Thoracic aorta (tissue), 2 donors: ENCODE measurements around the gene MNAT1. TPM values are rescaled to one million over a fixed set of nuclear protein-coding genes. Genes with fewer than 3 reads are reported as not detected.

Experiments used
- ATAC-seq: fragments of 150-250 bp; one replicate; pipeline ENCODE4 v1.8.0; 2017; ENCODE audit warnings: low read depth; ENCODE audit not compliant: insufficient number of reproducible peaks, low FRiP score
- DNase-seq: peaks from one replicate; pipeline ENCODE4 v3.0.0-alpha.2; 2020; ENCODE audit warnings: low spot score
- H3K27ac ChIP-seq, 2 donors: fragments of 200-600 bp; sonication (generic); 1 replicate in 1 of 2; 2 replicates in 1 of 2; pipeline ENCODE4 v1.5.1; 2016; ENCODE audit warnings: mild to moderate bottlenecking in 2 of 2, moderate library complexity in 2 of 2
- H3K27me3 ChIP-seq: fragments of 200-600 bp; sonication (generic); replicated peaks from 2 replicates; pipeline ENCODE4 v1.6.0; 2016; ENCODE audit warnings: mild to moderate bottlenecking; ENCODE audit not compliant: insufficient read depth
- H3K36me3 ChIP-seq: fragments of 200-600 bp; sonication (generic); one replicate; pipeline ENCODE4 v1.5.1; 2016
- H3K4me1 ChIP-seq, 2 donors: fragments of 200-600 bp; sonication (generic); 1 replicate in 1 of 2; 2 replicates in 1 of 2; pipeline versions ENCODE4 v1.5.1 to v1.6.0; 2016; ENCODE audit warnings: low read depth in 2 of 2, mild to moderate bottlenecking in 1 of 2; ENCODE audit not compliant: control insufficient read depth in 1 of 2
- H3K4me3 ChIP-seq: fragments of 200-600 bp; sonication (generic); 2 replicates; pipeline ENCODE4 v1.5.1; 2016; ENCODE audit warnings: mild to moderate bottlenecking
- H3K9me3 ChIP-seq: fragments of 200-600 bp; sonication (generic); 2 replicates; pipeline ENCODE4 v1.5.1; 2016
- total RNA-seq, 2 donors: library from RNA; depleted of rRNA; stranded (reverse); fragments of >200 nt; gene quantifications; one replicate each; pipeline versions ENCODE4 v1.1.0 to v1.2.3, GENCODE V29; 2016
- TF ChIP-seq, protein P1 (sequence below): fragments of 200-600 bp; sonication (generic); IDR thresholded peaks from one replicate; pipeline ENCODE4 v1.5.1; 2019; ENCODE audit warnings: antibody characterized with exemption

MNAT1 gene
- total RNA-seq, 2 donors from 2014 or later = 32.4 to 52.3 TPM

DNA sequence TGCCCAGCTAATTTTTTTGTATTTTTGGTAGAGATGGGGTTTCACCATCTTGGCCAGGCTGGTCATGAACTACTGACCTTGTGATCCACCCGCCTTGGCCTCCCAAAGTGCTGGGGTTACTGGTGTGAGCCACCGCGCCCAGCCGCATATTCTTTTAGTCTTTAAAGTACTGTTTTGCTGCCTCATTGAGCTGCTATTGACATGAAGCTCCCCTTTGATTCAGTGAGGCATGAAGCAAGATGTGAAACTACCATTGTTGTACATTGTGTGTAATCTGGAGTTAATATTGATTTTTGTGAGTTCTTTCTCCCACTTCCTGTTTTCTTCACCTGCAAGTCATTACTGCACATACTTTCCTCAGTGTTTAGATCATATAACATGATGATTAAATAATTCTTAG is 80.8 kb downstream of the MNAT1 start:
- DNase-seq (no peak), ATAC-seq (no peak)
- no peak overlapping the region for H3K4me3 ChIP-seq
- no peaks in the 10 kb centered on the region for H3K27me3 ChIP-seq
- peaks cover 13% of the 10 kb centered on the region for H3K36me3 ChIP-seq
- no peaks in the 10 kb centered on the region for H3K9me3 ChIP-seq
- TF ChIP-seq, protein P1, sequence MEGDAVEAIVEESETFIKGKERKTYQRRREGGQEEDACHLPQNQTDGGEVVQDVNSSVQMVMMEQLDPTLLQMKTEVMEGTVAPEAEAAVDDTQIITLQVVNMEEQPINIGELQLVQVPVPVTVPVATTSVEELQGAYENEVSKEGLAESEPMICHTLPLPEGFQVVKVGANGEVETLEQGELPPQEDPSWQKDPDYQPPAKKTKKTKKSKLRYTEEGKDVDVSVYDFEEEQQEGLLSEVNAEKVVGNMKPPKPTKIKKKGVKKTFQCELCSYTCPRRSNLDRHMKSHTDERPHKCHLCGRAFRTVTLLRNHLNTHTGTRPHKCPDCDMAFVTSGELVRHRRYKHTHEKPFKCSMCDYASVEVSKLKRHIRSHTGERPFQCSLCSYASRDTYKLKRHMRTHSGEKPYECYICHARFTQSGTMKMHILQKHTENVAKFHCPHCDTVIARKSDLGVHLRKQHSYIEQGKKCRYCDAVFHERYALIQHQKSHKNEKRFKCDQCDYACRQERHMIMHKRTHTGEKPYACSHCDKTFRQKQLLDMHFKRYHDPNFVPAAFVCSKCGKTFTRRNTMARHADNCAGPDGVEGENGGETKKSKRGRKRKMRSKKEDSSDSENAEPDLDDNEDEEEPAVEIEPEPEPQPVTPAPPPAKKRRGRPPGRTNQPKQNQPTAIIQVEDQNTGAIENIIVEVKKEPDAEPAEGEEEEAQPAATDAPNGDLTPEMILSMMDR = no peak
- no peak overlapping the region for H3K27ac ChIP-seq
- H3K4me1 ChIP-seq = no peaks in the 10 kb centered on the region

DNA sequence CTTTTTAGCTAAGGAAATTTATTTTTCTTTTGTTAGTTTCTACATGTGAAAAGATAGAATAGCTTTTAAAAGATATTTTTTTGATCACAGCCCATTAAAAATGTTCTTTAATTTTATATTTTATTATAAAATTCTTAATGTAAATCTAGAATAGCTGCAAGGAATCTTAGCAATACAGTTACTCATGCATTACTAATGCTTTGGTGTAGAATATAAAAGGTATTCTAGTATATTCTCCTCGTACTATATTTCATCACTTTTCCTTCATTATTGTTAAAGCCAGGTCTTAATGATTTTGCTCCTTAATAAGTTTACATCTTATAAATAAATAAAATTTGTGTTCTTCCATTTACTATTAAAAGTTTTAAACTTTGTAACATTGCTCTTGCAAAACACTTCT is 82.6 kb downstream of the MNAT1 start:
- Histone ChIP-seq H3K4me1 (no peaks in the 10 kb centered on the region), H3K27ac (no peak overlapping the region), H3K36me3 (peaks cover 12% of the 10 kb centered on the region), H3K9me3 (no peaks in the 10 kb centered on the region), H3K4me3 (no peak overlapping the region), H3K27me3 (no peaks in the 10 kb centered on the region)
- DNase-seq (no peak), ATAC-seq (no peak)
- TF ChIP-seq, protein P1 = no peak

DNA sequence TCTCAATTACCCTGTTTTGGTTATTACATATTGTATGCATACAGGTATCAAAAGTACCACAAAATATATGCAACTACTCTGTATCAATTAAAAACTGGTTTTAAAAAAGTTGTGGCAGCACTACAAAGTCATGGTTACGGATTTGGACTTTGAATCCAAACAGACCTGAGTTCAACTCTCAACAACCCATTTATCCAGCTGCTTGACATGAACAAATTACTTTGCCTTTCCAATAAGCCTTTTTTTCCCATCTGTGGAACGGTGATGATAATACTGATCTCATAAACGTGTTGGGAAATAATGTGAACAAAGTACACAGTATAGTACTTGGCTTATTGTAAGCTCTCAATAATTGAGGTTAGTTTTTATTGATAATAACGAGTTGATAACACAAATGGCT is 85.0 kb downstream of the MNAT1 start:
- Histone ChIP-seq H3K4me3 (no peak overlapping the region), H3K36me3 (no peaks in the 10 kb centered on the region), H3K27ac (no peak overlapping the region), H3K27me3 (no peaks in the 10 kb centered on the region), H3K9me3 (no peaks in the 10 kb centered on the region), H3K4me1 (no peaks in the 10 kb centered on the region)
- ATAC-seq (no peak), DNase-seq (no peak)
- TF ChIP-seq, protein P1 = no peak

DNA sequence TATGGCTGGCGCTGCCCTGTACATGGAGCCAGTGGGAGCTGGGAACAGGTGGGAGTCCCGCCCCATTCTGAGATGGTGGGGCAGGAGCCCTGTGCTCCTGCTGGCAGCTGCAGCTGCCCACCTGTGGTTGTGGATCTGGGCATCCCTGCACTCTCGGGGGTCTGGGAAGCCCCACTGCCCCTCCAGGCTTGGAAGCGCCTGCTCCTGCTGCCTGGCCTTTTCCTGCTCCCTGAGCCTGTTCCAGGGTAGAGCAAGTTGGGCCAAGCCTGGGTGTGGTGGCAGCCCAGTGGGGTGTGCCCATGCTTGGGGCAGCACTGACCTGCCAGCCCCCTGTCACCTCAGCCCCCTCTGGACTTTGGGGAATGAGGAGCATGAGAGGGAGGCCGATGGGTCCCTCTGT is 104.0 kb downstream of the MNAT1 start:
- H3K9me3 ChIP-seq = no peaks in the 10 kb centered on the region
- no peak overlapping the region for H3K27ac ChIP-seq
- ATAC-seq = no peak
- no peaks in the 10 kb centered on the region for H3K27me3 ChIP-seq
- H3K4me3 ChIP-seq = no peak overlapping the region
- H3K4me1 ChIP-seq = no peaks in the 10 kb centered on the region
- DNase-seq = no peak
- no peaks in the 10 kb centered on the region for H3K36me3 ChIP-seq
- TF ChIP-seq, protein P1 = no peak

DNA sequence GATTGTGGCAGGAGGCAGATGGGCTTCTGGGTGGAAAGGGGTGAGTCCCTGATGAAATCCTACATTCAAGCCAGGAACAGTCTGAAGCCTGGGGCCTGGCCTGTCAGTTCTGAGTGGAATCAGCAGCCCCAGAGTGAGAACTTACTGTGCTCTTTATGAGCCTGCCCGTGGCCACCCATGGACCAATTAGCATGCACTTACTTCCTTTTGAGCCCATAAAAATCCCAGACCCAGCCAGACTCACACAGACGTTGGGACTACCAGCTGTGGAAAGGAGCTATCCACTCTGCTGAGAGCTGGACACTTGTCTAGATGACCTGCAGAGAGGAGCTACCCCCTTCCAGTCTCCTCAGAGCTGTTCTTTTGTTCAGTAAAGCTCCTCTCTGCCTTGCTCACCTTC is 104.5 kb downstream of the MNAT1 start:
- H3K27ac ChIP-seq = no peak overlapping the region
- DNase-seq = no peak
- ATAC-seq = no peak
- no peaks in the 10 kb centered on the region for H3K4me1 ChIP-seq
- no peaks in the 10 kb centered on the region for H3K27me3 ChIP-seq
- TF ChIP-seq, protein P1 = no peak
- no peak overlapping the region for H3K4me3 ChIP-seq
- H3K36me3 ChIP-seq = no peaks in the 10 kb centered on the region
- no peaks in the 10 kb centered on the region for H3K9me3 ChIP-seq
